Mesothelial cell of epicardium (in vitro differentiated cells): ENCODE measurements around the gene C14orf39. TPM values are rescaled to one million over a fixed set of nuclear protein-coding genes. Genes with fewer than 3 reads are reported as not detected.

ENCODE experiments used
- DNase-seq, 2 experiments: peaks; one replicate each; pipeline ENCODE4 v3.0.0; 2021; ENCODE audit warnings: low spot score in 2 of 2; ENCODE audit not compliant: unreplicated experiment in 2 of 2
- H3K27ac Mint-ChIP-seq: 2 replicates; pipeline ENCODE4 v1.8.0; 2021; ENCODE audit warnings: mixed read lengths
- H3K27me3 Mint-ChIP-seq: 2 replicates; pipeline ENCODE4 v1.8.0; 2021; ENCODE audit warnings: low read depth, mixed read lengths
- H3K36me3 Mint-ChIP-seq: 2 replicates; pipeline ENCODE4 v1.8.0; 2021; ENCODE audit warnings: mixed read lengths
- H3K4me1 Mint-ChIP-seq: 2 replicates; pipeline ENCODE4 v1.8.0; 2021; ENCODE audit warnings: mixed read lengths
- H3K4me3 Mint-ChIP-seq: 2 replicates; pipeline ENCODE4 v1.8.0; 2021; ENCODE audit warnings: mild to moderate bottlenecking, moderate library complexity, mixed read lengths
- H3K9me3 Mint-ChIP-seq: 2 replicates; pipeline ENCODE4 v1.8.0; 2021; ENCODE audit warnings: mixed read lengths
- CTCF ChIP-seq: fragments of 200-600 bp; sonication (generic); IDR thresholded peaks from one replicate; pipeline ENCODE4 v1.5.0; 2021; ENCODE audit warnings: antibody characterized with exemption; ENCODE audit not compliant: unreplicated experiment
- total RNA-seq: library from RNA; stranded (reverse); gene quantifications from 3 replicates; pipeline ENCODE4 v1.2.1, GENCODE V29; 2021

The C14orf39 gene
- total RNA-seq, 1 donor from 2014 or later, result 1.3 TPM

GRCh38 chr14:60505448-60505847, 19.6 kb upstream of the C14orf39 start:
- H3K4me3 Mint-ChIP-seq, result no peak overlapping the region
- peaks cover 3% of the 10 kb centered on the region for H3K4me1 Mint-ChIP-seq
- no peak for TF ChIP-seq CTCF
- H3K9me3 Mint-ChIP-seq, result no peaks in the 10 kb centered on the region
- peaks cover 100% of the 10 kb centered on the region for H3K27me3 Mint-ChIP-seq
- H3K27ac Mint-ChIP-seq, result no peak overlapping the region
- no peak for DNase-seq
- no peaks in the 10 kb centered on the region for H3K36me3 Mint-ChIP-seq

DNA sequence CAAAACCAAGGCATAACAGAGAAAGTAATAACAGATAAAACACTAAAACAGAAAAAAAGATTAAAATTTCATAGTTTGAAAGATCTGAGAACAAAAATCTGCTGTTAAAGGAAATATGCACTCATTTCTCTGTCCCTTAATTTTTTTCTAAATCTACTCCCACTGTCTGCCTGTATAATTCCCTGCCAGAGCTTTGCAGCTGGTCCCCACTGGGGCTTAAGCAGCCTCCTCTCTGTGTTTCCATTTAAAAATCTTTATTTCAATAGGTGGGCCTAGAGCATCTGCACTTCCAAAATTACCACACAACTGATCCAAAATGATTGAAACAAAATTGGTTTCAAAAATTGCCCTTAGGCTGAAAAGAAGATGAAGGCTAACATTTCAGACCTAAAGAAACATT, 16.7 kb upstream of the C14orf39 start:
- TF ChIP-seq CTCF, result no peak
- H3K27me3 Mint-ChIP-seq, result peaks cover 95% of the 10 kb centered on the region
- H3K4me1 Mint-ChIP-seq, result no peaks in the 10 kb centered on the region
- DNase-seq, result no peak
- no peaks in the 10 kb centered on the region for H3K36me3 Mint-ChIP-seq
- no peaks in the 10 kb centered on the region for H3K9me3 Mint-ChIP-seq
- no peak overlapping the region for H3K27ac Mint-ChIP-seq
- H3K4me3 Mint-ChIP-seq, result no peak overlapping the region

DNA sequence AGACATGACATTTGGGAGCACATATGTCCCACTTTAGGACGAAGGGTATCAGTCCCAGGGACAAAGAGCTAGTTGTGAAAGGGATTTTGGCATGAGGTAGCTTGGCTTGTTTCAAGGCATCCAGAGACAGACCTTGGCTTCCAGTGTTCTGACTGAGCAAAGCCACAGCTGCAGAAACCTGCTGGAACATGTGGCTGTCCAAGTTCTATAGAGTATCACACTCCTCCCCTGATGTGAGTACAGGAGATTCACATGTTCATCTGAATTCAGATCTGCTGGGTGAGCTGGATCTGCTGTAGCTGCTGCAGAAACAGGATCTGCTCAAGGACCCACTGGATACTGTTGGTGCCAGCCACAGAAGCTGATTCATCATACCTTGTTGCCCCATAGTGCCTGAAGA, 10.1 kb upstream of the C14orf39 start:
- Mint-ChIP-seq H3K27ac (no peak overlapping the region), H3K36me3 (no peaks in the 10 kb centered on the region), H3K4me3 (no peak overlapping the region), H3K4me1 (no peaks in the 10 kb centered on the region), H3K9me3 (no peaks in the 10 kb centered on the region), H3K27me3 (peaks cover 80% of the 10 kb centered on the region)
- DNase-seq, result no peak
- TF ChIP-seq CTCF, result no peak

DNA sequence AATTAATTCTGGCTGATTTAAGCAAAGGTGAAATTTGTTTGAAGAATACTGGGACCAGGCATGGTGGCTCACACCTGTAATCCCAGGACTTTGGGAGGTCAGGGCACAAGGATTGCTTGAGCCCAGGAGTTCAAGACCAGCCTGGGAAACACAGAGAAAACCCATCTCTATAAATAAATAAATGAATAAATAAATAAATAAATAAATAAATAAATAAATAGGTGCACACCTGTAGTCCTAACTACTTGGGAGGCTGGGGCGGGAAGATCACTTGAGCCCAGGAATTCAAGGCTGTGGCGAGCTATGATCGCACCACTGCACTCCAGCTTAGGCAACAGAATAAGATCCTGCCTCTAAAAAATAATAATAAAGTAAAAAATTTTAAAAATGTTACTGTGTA, 4.4 kb upstream of the C14orf39 start:
- no peak for TF ChIP-seq CTCF
- Mint-ChIP-seq H3K27ac (no peak overlapping the region), H3K36me3 (no peaks in the 10 kb centered on the region), H3K27me3 (peaks cover 42% of the 10 kb centered on the region), H3K9me3 (no peaks in the 10 kb centered on the region), H3K4me3 (no peak overlapping the region), H3K4me1 (peaks cover 2% of the 10 kb centered on the region)
- no peak for DNase-seq

GRCh38 chr14:60488175-60488574, 2.3 kb upstream of the C14orf39 start:
- DNase-seq, result no peak

More at GRCh38 chr14:60488175-60488574, 2.3 kb upstream of the C14orf39 start:
- no peak for TF ChIP-seq CTCF
- Mint-ChIP-seq H3K27ac (no peak overlapping the region), H3K4me1 (peaks cover 3% of the 10 kb centered on the region), H3K36me3 (no peaks in the 10 kb centered on the region), H3K27me3 (peaks cover 38% of the 10 kb centered on the region), H3K9me3 (no peaks in the 10 kb centered on the region), H3K4me3 (no peak overlapping the region)
